LNCAP (cell line): ENCODE results near the gene WDFY2.
A peak's percentile ranks its signal among the peaks of the same experiment; 100 is the strongest.

Experiments used
- TF ChIP-seq, protein P1 (sequence below): fragments of 450-650 bp; IDR thresholded peaks from 2 replicates; pipeline ENCODE4 v1.5.1; 2017; ENCODE audit warnings: mild to moderate bottlenecking

The WDFY2 gene

GRCh38 chr13:51623473-51623872 lies 39.2 kb downstream of the WDFY2 start:
- TF ChIP-seq, protein P1, sequence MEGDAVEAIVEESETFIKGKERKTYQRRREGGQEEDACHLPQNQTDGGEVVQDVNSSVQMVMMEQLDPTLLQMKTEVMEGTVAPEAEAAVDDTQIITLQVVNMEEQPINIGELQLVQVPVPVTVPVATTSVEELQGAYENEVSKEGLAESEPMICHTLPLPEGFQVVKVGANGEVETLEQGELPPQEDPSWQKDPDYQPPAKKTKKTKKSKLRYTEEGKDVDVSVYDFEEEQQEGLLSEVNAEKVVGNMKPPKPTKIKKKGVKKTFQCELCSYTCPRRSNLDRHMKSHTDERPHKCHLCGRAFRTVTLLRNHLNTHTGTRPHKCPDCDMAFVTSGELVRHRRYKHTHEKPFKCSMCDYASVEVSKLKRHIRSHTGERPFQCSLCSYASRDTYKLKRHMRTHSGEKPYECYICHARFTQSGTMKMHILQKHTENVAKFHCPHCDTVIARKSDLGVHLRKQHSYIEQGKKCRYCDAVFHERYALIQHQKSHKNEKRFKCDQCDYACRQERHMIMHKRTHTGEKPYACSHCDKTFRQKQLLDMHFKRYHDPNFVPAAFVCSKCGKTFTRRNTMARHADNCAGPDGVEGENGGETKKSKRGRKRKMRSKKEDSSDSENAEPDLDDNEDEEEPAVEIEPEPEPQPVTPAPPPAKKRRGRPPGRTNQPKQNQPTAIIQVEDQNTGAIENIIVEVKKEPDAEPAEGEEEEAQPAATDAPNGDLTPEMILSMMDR = no peak

GRCh38 chr13:51624207-51624606 lies 39.9 kb downstream of the WDFY2 start:
- TF ChIP-seq, protein P1 = no peak

GRCh38 chr13:51624695-51625345 lies 40.6 kb downstream of the WDFY2 start:
- TF ChIP-seq, protein P1 = no peak

GRCh38 chr13:51625555-51626345 lies 41.5 kb downstream of the WDFY2 start:
- TF ChIP-seq, protein P1 = peak; percentile 16; the same call in 1 of the 2 replicates

GRCh38 chr13:51626749-51627148 lies 42.5 kb downstream of the WDFY2 start:
- TF ChIP-seq, protein P1 = no peak

GRCh38 chr13:51628059-51628852 lies 44.0 kb downstream of the WDFY2 start:
- TF ChIP-seq, protein P1 = no peak

DNA sequence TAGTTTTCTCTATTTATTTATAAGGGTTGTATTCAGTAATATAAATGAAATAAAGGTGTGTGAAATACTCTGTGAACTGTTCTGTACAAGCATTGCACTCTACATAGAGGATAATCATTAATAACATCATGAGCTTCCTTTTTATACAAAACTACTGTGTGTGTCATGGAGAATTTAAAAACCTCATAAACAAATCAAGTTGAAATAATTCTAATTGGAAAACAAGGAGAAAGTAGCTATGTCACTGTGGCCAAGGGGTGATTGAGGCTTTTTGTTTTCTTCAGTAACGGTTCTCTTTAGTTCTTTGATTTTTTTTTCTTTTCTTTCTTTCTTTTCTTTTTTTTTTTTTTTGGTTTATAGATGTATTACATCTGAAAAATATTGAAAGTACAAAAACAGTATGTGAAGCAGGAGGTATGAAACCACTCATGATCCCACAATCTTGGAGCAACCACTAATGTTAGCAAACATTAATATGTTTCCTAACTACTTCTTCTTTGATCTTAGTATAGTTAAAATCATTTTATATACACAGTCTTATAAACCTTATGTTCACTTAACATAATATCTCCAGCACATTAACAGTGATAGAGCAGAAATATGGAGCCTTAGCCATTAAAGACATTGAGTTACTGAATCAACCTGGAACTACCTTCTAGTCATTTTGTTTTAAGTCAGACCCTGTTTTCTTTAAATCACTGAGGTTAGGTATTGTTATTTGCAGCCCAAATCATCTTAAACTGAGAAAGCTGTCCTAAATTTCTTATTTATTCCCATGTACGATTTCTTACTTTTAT lies 45.4 kb downstream of the WDFY2 start:
- TF ChIP-seq, protein P1 = no peak
